Neutrophil (primary cell): ENCODE results near the gene GOLGA5.

ENCODE experiments used
- H3K27ac ChIP-seq: fragments of 200-600 bp; sonication (generic); 2 replicates; pipeline ENCODE4 v1.5.1; 2016; ENCODE audit warnings: mild to moderate bottlenecking, moderate library complexity
- H3K27me3 ChIP-seq: fragments of 200-600 bp; sonication (generic); 2 replicates; pipeline ENCODE4 v1.6.0; 2016; ENCODE audit warnings: mild to moderate bottlenecking
- H3K36me3 ChIP-seq: fragments of 200-600 bp; sonication (generic); 2 replicates; pipeline ENCODE4 v1.5.1; 2017
- H3K4me1 ChIP-seq, 2 experiments: fragments of 200-600 bp in 1 of 2; sonication (generic) in 1 of 2; 1 replicate in 1 of 2; 2 replicates in 1 of 2; pipeline versions ENCODE4 v1.5.1 to v1.6.1; 2013 to 2016; ENCODE audit warnings: low read depth in 1 of 2, low read length in 1 of 2, mild to moderate bottlenecking in 1 of 2, moderate library complexity in 1 of 2; ENCODE audit not compliant: control insufficient read depth in 1 of 2, insufficient read depth in 1 of 2
- H3K4me3 ChIP-seq, 2 experiments: fragments of 200-600 bp in 1 of 2; sonication (generic) in 1 of 2; 1 replicate in 1 of 2; 2 replicates in 1 of 2; pipeline ENCODE4 v1.5.1; 2013 to 2016; ENCODE audit warnings: low read depth in 1 of 2, low read length in 1 of 2, mild to moderate bottlenecking in 1 of 2, moderate library complexity in 1 of 2
- H3K9me3 ChIP-seq: fragments of 200-600 bp; sonication (generic); 2 replicates; pipeline ENCODE4 v1.5.1; 2016
- CTCF ChIP-seq: fragments of 200-600 bp; sonication (generic); IDR thresholded peaks from 2 replicates; pipeline ENCODE4 v1.5.1; 2016; ENCODE audit warnings: antibody characterized with exemption

Gene GOLGA5

GRCh38 chr14:92751819-92752218, 42.3 kb upstream of the GOLGA5 start:
- Histone ChIP-seq H3K27ac (no peak overlapping the region), H3K36me3 (no peaks in the 10 kb centered on the region), H3K4me1 (peaks cover 9 to 13% of the 10 kb centered on the region in 2 experiments), H3K27me3 (peaks cover 56% of the 10 kb centered on the region), H3K4me3 (no peak overlapping the region), H3K9me3 (peaks cover 10% of the 10 kb centered on the region)
- no peak for TF ChIP-seq CTCF

- Histone ChIP-seq H3K36me3 (no peaks in the 10 kb centered on the region), H3K9me3 (peaks cover 10% of the 10 kb centered on the region), H3K27me3 (peaks cover 41% of the 10 kb centered on the region), H3K27ac (no peak overlapping the region), H3K4me1 (peaks cover under 1 to 4% of the 10 kb centered on the region in 2 experiments), H3K4me3 (no peak overlapping the region)
- TF ChIP-seq CTCF, result no peak
These were observed 40.9 kb upstream of the GOLGA5 start for GRCh38 chr14:92753250-92753649.

- H3K27ac ChIP-seq, result no peak overlapping the region
- H3K36me3 ChIP-seq, result no peaks in the 10 kb centered on the region
- H3K9me3 ChIP-seq, result peaks cover 4% of the 10 kb centered on the region
- H3K4me1 ChIP-seq, result no peaks in the 10 kb centered on the region
- no peak overlapping the region for H3K4me3 ChIP-seq
- H3K27me3 ChIP-seq, result peaks cover 24% of the 10 kb centered on the region
- TF ChIP-seq CTCF, result no peak
These were observed 39.1 kb upstream of the GOLGA5 start for GRCh38 chr14:92754966-92755365.

- no peaks in the 10 kb centered on the region for H3K9me3 ChIP-seq
- no peaks in the 10 kb centered on the region for H3K36me3 ChIP-seq
- H3K27ac ChIP-seq, result no peak overlapping the region
- TF ChIP-seq CTCF, result no peak
- no peak overlapping the region for H3K4me3 ChIP-seq
- peaks cover 19% of the 10 kb centered on the region for H3K27me3 ChIP-seq
- H3K4me1 ChIP-seq, result no peaks in the 10 kb centered on the region
These were observed 38.6 kb upstream of the GOLGA5 start for GRCh38 chr14:92755495-92755894.

GRCh38 chr14:92756446-92756845, 37.7 kb upstream of the GOLGA5 start:
- Histone ChIP-seq H3K4me1 (no peaks in the 10 kb centered on the region), H3K36me3 (no peaks in the 10 kb centered on the region), H3K4me3 (no peak overlapping the region), H3K27ac (no peak overlapping the region), H3K27me3 (peaks cover 13% of the 10 kb centered on the region), H3K9me3 (no peaks in the 10 kb centered on the region)
- TF ChIP-seq CTCF, result no peak

- Histone ChIP-seq H3K27me3 (peaks cover 4% of the 10 kb centered on the region), H3K4me1 (no peaks in the 10 kb centered on the region)
These were observed 34.8 kb upstream of the GOLGA5 start for GRCh38 chr14:92759300-92759678.

More at GRCh38 chr14:92759300-92759678, 34.8 kb upstream of the GOLGA5 start:
- no peaks in the 10 kb centered on the region for H3K36me3 ChIP-seq
- TF ChIP-seq CTCF, result no peak
- H3K4me3 ChIP-seq, result no peak overlapping the region
- H3K27ac ChIP-seq, result no peak overlapping the region
- H3K9me3 ChIP-seq, result no peaks in the 10 kb centered on the region
